DMS 273 treated with DMSO at 0.1 percent for 48 hours (cell line): Measurements from ENCODE around the gene ERO1A.
"Not testable (repeated sequence)": the region's sequence is repeated elsewhere in the genome, so short reads cannot be mapped to it uniquely, and the experiment has no call there.

Source experiments
- DNase-seq: peaks from one replicate; lab custom pipeline; 2025; lab: John Stamatoyannopoulos, UW

The ERO1A gene, protein sequence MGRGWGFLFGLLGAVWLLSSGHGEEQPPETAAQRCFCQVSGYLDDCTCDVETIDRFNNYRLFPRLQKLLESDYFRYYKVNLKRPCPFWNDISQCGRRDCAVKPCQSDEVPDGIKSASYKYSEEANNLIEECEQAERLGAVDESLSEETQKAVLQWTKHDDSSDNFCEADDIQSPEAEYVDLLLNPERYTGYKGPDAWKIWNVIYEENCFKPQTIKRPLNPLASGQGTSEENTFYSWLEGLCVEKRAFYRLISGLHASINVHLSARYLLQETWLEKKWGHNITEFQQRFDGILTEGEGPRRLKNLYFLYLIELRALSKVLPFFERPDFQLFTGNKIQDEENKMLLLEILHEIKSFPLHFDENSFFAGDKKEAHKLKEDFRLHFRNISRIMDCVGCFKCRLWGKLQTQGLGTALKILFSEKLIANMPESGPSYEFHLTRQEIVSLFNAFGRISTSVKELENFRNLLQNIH

DNA sequence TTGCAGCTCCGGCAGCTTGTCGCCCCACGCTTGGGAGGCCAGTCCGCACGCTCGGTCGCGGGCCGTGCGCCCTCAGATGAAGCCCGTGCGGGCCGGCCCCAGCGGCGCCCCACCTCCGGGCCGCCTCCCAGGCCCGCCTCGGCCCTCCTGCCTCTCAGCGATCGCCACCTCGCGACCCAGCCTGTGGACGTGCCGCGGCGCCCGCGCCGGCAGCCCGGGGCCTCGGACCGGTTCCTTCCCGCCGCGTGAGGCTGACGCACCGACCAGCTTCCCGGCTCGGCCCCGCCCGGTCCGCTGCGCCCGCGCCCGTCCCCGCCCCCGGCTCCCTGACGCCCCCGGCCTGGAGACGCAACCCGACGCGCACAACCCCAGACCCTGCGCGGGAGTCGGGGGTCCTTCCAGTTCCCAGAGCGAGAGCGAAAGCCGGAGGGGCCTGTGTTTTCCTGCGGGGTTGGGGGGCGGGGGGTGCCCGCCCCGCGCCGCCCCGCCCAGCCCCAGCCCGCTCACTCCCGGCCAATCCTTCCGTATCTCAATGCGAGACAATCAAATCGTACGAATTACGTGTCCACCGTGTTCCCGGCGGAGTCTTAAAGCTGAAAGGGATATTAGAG lies at the start of gene ERO1A:
TSS of gene ERO1A (minus strand) at position 78 of the 611 bp plus-strand sequence. CDS start at position 1, 77 bp downstream.
- peak; percentile 49 for DNase-seq

GRCh38 chr14:52741865-52742264 lies 46.5 kb upstream of the ERO1A start:
- DNase-seq, result no peak

GRCh38 chr14:52740751-52741150 lies 45.4 kb upstream of the ERO1A start:
- DNase-seq, result no peak

DNA sequence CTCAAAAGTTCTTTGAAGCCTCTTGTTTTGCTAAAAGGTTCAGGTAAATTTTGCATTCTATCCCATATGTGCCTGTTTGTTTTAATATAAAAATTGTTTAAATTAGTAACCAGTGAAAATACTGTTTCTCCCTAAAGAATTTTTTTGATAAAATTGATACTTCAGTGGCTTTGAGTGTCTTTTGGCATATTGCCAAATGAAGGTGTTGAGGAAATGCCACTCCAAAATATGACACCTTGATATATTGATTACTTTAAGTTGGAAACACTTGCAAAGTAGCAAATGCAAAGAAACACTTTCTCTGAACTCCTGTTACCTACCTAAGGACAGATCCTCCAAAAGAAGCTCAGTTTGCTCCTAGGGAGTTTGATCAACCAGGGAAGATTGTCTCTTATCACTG lies 43.1 kb upstream of the ERO1A start:
- no peak for DNase-seq

- no peak for DNase-seq
These were observed 40.6 kb upstream of the ERO1A start for GRCh38 chr14:52735921-52736489.

DNA sequence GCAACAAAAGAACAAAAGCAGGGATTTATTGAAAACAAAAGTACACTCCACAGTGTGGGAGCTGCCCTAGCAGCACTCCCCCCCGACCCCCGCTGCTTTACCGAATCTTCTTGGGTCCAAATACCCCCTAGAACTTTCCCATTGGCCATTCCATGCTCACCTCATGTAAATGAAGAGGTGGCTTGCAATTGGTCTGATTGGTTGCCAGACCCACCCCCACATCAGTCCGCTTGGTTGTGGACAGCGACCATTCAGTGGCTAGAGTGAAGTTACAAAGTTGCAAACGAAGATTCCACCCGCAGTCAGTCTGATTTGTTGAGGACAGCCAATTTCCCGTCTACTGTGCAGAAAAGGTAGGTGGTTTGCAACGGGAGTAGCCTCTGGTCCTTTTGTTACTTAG lies 38.5 kb upstream of the ERO1A start:
- no peak for DNase-seq

DNA sequence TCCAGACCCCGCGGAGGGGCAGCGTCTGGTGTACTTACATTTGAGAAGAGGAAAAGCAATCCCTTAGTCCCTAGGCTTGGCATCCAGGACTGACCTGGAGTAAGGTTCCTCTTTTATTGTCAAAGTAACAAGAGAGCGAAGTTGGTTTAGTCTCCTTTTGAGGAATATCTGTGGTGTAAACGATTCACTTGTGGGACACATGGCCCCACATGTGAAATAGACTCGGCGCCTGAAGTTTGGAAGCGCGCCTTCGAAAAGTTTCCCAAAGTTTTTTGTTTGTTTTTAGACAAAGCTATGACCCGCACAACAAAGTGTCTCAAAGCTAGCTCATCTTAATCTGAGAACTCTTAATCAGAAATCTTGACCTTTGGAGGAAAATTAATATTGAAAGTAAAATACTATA lies 35.4 kb upstream of the ERO1A start:
- no peak for DNase-seq

DNA sequence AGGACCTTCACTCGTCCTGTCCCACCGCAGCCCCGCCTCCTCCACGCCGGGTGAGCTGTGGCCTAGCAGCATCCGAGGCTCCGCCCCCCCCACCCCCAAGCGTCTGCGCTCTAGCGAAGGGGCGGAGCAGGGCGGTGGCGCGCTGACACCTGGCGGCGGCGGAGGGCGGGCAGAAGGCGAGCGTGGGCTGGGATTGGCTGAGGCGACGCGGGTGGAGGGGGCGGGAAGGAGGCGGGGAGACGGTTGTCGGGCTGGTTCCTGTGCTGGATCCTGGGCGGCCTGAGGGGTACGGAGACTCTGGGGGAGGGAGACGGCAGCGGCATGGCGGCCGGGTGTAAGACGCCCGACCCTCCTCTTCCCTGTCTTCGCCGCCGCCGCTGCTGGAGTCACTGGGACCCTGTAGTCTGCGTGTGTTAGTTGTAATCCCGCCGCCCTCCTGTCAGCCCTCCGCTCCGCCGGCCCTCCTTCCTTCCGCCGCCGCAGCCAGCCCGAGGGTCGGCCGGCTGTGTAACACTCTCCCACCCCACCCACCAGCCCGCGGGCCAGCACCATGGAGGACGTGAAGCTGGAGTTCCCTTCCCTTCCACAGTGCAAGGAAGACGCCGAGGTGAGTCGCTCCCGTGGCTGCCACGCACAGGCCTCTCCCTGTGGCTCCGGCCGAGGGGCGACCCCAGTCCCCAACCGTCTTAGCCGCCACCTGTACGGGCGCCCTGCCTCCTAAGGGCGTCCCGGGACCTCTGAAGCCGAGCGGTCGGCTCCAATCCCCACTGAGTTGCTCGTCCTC lies 34.8 kb upstream of the ERO1A start, which contains the start of gene STYX:
TSS of gene STYX (plus strand) at position 242 of the 784 bp plus-strand sequence. CDS start at position 551, 309 bp downstream.
- peak; percentile 95 for DNase-seq

DNA sequence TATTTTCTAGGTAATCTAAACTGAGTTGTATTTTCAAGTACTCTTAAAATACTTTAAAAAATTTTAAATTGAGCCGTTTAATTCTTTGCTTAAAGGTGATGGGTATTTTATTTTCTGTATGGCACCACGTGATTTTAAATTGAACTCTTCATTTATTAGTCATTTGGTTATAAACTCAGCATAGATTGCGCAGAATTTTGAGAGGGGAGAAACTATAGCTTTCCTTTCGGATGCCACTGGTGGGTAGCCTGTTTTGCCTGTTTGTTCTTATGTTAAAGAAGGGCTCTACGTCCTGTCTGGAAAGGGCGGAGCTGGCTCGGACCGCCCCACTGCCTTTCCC lies 34.2 kb upstream of the ERO1A start:
- no peak for DNase-seq

DNA sequence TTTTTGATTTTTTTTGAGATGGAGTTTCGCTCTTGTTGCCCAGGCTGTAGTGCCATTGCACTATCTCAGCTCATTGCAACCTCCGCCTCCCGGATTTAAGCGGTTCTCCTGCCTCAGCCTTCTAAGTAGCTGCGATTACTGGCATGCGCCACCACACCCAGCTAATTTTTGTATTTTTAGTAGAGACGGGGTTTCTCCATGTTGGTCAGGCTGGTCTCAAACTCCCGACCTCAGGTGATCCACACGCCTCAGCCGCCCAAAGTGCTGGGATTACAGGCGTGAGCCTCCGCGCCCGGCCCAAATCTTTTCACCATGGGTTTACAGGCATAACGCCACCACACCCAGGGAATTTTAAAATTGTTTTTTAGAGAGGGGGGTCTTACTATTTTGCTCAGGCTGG lies 33.7 kb upstream of the ERO1A start:
- not testable (repeated sequence) for DNase-seq

- not testable (repeated sequence) for DNase-seq
These were observed 32.2 kb upstream of the ERO1A start for GRCh38 chr14:52727509-52727908.

GRCh38 chr14:52724360-52724644 lies 28.9 kb upstream of the ERO1A start:
- no peak for DNase-seq

DNA sequence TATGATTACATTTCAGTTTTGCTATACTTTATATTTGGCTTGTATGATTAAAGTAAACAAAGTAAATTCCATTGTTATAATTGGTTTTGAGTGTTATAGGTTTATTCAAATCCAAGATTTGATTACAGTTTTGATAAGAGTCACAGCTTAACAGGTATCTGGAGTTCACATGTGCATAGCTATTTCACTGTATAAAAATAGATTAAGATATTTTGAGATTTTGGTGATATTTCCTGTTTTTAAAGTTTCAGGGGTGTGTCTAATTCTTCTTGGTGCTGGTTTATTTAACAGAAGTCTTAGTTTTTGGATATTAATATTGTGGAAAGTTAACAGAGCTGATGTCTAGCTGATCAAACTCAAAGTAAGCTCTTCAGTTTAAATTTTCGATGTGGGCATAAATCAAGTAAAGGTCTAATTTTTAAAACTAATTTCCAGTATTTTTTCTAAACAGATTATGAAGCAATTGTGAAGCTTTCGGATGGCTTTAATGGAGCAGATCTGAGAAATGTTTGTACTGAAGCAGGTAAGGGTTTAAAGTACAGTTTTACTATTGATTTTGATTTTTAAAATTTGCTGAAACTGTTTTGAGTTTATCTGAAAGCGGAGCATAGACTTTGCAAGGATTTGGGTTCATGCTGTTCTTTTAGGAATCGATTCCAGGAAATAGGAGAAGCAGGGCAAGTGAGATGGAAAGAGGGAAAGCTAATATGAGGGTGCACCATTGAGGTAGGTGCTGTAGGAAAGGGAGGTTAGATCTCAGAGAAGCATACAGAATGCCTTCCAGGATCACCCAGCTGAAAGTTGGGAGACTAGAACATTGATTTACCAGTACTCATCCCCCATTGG lies 28.4 kb upstream of the ERO1A start:
- DNase-seq, result no peak

DNA sequence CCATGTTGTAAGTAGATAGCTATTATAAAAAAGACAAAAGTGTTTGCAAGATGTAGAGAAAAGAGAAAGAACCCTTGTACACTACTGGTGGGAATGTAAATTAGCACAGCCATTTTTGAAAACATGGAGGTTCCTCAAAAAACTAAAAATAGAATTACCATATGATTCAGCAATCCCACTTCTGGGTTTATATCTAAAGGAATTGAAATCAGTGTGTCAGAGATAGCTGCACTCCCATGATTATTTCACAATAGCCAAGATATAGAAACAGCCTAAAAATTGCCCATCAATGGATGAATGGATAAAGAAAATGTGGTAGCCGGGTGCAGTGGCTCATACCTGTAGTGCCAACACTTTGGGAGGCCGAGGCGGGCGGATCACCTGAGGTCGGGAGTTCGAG lies 20.8 kb upstream of the ERO1A start:
- DNase-seq, result no peak

DNA sequence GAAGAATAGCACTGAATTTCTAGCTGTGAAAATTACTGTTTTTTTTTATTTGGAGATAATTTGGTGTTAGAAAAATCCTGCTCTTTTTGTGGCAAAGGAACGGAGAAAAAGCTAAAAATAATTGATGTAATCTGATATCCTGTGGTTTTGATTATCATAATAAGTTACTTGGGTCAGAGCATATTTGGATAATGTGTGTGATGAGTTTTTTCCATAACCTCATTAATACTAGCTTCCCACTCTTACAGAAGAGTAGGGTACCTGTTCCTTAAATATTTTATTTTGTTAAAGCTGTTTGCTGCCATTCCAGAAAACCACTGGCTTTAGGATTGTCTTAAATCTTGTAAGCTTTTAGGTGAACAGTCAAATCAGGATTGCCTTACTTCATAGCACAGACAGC lies 16.3 kb upstream of the ERO1A start:
- no peak for DNase-seq

GRCh38 chr14:52706724-52707706 lies 11.7 kb upstream of the ERO1A start, which contains the start of gene PSMC6:
PSMC6 (plus strand) TSS chr14:52707200; CDS start chr14:52707220, 20 bp downstream.
- DNase-seq, result peak; percentile 81

DNA sequence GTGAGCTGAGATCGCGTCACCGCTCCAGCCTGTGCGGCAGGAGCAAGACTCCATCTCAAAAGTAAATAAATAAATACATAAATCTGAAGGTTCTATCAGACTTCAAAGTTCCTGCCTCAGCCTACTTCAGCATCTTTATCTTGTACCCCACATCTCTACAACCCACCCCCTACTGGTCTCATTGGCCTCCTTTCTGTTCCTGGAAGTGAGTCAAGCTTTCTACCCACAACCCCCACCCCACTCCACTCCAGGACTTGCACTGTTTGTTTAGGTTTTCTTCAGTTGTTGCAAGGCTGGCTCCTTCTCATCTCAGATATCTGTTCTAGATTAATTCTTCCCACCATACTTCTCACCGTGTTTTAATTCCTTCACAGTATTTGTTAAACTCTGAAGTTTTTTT lies 10.9 kb upstream of the ERO1A start:
- DNase-seq, result no peak

GRCh38 chr14:52703664-52704063 lies 8.3 kb upstream of the ERO1A start:
- no peak for DNase-seq

DNA sequence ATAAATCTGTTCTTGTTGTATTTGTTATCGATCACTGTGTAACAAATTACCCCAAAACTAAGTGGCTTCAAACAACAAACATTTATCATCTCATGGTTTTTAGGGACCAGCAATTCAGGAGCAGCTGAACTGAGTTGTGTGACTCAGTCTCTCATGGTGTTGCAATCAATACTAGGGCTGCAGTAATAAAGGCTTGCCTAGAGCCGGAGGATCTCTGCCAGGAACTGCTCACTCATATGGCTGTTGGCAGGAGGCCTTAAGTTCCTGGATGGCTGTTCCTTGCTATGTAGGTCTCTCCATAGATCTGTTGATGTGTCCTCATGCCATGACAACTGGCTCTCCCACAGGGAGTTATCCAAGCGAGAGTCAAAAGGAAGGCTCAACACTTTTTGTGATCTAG lies 7.9 kb upstream of the ERO1A start:
- DNase-seq, result no peak

GRCh38 chr14:52701223-52701622 lies 5.9 kb upstream of the ERO1A start:
- no peak for DNase-seq
